LHCN-M2 (cell line): ENCODE data around the gene CD300LB. TPM values are rescaled to one million over a fixed set of nuclear protein-coding genes. Genes with fewer than 3 reads are reported as not detected.
"Not testable (repeated sequence)": the region's sequence is repeated elsewhere in the genome, so short reads cannot be mapped to it uniquely, and the experiment has no call there.

Experiments
- DNase-seq: peaks from one replicate; pipeline ENCODE4 v3.0.0-alpha.2; 2012; ENCODE audit warnings: low read depth
- total RNA-seq: library from RNA; depleted of rRNA; stranded (reverse); fragments of >200 nt; gene quantifications from 2 replicates; pipeline ENCODE4 v1.2.3, GENCODE V29; 2014; rRNA removed

Gene CD300LB
- total RNA-seq, 1 experiment from 2014 or later: not detected

DNA sequence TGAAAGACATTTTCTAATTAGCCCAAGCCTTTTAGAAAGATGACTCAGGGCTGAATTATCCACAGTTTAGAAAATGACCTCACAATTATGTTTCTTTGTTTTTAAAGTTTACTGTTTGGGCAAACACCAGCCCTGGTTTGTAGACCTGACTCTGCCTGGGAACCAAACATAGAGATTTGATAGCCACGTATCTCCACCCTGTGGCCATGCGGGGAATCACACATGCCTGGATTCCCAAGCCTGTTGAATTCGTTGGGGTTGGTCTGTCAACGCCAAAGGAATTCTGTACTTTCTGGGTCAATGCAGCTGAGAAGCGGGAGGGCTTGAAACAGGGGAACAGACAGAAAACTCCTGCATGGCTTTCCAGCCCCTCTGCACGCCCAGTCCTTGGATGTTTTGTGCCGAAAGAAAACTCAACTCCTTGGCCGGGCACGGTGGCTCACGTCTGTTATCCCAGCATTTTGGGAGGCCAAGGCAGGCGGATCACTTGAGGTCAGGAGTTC, 37.9 kb downstream of the CD300LB start:
- DNase-seq: peak; percentile 32

DNA sequence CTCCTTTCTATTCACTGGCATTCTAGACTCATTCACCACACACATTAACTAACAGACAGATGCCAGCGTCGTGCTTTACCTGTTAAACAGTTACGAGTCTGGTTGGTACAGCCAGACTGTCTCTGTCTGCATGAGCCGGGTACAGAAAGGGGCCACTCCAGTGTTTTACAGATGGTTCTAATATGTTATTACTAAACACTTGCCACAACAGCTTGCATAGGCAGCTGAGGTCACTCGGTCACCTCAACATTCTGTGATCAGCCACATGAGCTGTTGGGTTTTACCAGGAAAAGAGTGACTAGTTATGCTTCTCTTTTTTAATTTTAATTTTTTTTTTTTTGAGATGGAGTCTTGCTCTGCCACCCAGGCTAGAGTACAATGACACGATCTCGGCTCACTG, 39.6 kb downstream of the CD300LB start:
- no peak for DNase-seq

DNA sequence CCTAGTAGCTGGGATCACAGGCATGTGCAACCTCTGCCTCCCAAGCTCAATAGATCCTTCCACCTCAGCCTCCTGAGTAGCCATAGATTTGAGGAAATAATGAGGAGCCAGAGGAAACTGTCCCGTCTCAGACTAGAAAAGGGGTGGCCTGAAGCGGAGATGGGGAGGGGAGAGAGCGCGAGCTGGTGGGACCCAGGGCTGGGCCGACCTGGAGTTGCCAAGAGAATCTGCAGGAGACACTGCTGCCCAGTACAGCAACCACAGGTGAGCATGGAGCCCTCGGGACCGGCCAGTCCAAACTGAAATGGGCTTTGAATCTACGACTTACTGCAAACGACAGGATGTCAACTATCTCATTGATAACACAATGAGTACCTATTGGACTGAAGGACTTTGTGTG, 40.6 kb downstream of the CD300LB start:
- no peak for DNase-seq

DNA sequence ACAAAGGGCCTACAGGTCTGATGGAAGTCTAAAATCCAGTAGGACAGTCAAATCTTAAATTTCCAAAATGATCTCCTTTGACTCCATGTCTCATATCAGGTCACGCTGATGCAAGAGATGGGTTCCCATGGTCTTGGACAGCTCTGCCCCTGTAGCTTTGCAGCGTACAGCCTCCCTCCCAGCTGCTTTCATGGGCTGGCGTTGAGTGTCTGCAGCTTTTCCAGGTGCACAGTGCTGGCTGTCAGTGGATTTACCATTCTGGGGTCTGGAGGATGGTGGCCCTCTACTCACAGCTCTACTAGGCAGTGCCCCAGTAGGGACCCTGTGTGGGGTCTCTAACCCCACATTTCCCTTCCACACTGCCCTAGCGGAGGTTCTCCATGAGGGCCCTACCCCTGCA, 43.0 kb downstream of the CD300LB start:
- not testable (repeated sequence) for DNase-seq

DNA sequence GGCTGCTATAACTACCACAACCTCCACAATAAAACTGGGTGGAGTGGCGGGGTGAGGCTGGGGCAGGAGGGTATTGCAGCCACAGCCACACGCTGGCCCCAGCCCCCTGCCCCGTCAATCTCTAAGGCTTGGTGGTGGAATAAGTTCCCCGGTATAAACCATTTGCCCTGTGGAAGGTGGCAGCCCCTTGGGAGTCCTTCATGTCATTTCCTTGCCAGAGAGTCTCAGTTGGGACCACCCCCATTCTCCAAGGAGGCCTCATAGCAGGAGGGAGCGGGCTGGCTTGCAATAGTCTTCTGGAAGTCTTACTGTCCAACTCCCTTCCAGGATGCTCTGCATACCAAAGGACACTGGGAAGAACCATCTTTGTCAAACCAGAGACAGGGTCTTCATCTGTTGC, 45.4 kb downstream of the CD300LB start:
- no peak for DNase-seq

DNA sequence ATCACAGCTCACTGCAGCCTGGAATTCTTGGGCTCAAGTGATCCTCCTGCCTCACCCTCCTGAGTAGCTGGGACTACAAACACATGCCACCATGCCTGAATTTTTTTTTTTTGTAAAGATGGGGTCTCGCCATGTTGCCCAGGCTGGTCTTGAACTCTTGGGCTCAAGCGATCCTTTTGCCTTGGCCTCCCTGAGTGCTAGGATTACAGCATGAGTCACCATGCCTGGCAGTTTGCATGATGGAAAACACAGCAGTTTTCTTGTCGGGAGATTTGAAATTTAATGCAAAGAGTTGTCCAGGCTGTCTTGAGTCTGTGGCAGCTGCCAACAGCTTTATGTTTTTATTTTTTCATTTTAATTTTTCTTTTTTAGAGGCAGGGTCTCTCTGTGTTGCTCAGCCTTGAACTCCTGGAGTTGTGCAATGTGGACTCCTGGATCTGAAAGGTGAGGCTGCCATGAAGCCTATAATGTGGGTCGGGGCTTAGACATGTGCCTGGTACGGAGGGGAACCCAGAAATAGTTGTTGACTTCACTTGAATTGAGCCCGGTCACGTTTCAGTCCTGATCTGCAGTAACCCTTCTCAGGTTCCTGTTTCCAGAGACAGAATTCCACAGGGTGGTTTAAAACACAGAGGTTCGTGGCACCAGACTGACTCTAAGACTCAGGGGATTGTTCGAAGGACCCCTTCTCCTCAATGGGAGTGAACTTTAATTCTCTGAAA, 46.1 kb downstream of the CD300LB start:
- no peak for DNase-seq

DNA sequence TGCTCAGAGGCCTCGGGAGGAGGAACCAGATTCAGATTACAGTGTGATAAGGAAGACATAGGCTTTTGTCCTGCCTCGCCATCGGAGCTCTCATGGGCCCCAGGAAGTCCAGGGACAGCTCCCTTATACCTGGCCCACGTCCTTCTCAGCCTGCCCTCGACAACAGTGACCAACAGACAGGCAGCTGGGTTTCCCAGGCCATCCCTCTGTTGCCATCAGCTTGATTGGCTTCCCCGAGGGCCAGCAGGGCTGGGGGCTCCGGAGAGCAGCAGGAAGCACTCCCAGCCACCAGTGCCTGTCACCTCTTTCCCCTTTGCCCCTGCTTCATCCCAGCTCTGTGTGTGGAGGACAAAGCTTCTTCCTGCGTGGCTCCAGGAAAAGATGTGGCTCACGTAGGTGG, 47.2 kb downstream of the CD300LB start:
- no peak for DNase-seq

DNA sequence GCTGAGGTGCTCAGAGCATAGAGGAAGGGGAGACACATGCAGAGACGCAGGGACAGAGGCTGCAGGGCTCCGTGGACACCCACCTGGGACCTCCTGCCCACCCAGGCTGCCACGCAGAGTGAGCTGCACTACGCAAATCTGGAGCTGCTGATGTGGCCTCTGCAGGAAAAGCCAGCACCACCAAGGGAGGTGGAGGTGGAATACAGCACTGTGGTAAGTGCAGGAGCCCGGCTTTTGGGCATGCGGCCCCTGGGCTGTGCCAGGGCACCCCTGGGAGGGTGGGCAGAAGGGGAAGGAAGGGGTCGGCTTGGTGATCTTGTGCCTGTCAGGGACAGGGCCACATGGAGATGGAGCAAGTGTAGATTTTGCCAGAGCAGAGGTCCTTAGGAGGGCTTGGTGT, 49.7 kb downstream of the CD300LB start:
- DNase-seq: no peak

DNA sequence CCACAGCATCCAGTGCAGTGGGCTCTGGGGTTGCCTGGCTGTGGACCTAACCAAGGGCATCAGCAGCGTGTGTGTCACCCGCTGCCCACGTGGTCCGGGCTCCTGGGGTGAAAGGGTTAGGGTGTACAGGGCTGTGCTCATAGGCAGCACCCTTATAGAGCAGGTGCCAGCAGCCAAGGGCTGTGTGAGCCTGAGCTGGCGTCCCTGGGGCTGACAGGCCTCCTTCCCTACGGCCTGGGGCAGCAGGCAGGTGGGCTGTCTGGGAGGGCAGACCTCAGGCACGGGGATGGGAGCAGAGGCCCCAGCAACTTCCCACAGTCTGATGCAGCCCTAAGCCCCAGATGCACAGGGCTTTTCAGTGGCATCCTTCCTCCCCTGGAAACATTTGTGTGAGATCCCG, 51.0 kb downstream of the CD300LB start:
- DNase-seq: no peak

DNA sequence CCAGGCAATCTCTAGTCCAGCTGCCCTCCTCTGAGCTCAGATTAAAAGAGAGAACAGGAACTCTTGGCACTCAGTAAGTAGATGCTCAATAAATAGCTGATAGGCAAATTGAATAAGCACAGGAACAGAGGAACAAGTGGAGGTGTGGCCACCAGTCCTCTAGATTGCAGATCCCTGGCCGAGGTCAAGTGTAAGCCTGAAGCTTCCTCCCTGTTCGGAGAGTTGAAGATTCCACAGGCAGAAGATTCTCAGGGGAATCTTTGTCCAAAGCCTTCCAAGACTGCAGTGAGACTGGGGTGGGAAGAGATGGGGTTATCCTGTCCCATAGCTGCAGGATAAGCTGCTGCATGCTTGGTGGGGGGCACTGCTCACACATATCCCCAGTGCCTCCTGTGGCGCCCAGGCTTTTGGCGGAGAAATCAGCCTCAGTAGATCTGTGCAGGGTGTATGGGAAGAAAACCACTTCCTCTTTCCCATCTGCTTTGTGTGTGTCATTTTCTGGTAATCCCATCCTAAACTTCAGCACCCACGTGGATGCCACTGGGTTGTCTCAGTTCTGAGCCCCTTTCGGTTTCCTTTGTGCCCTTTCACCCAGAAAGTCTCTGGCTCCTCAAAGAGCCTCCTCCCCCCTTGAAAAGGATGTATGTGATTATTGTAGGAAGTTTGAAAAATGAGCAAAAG, 52.7 kb downstream of the CD300LB start:
- DNase-seq: no peak

DNA sequence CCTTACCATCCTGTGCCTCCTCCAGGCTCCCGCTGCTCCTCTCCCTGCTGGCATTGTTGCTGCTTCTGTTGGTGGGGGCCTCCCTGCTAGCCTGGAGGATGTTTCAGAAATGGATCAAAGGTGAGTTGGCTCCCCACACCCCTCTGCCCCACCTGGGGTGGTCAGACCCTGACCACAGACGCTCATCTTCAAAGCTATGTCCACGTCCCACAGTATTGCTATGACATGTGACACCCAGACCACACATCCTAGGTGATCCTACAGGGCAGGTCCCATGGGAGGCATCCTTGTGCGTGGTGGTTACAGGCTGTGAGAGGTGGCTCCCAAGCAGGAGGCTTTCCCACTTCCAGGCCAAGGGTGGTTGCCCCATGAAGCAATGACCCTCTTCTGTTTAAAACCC, 53.9 kb downstream of the CD300LB start:
- DNase-seq: no peak

DNA sequence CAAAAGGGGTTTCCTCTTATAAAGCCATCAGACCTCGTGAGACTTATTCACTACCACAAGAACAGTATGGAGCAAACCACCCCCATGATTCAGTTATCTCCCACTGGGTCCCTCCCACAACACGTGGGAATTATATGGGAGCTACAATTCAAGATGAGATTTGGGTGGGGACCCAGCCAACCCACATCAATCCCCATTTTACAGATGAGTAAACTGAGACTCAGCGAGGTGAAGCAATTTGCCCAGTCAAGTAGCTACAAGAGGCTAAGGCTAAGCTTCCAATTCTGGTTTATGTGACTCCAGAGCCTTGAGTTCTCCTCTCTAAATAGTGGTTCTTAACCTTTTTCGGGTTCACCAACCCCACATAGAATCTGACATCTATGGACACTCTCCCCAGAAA, 56.1 kb downstream of the CD300LB start:
- no peak for DNase-seq

DNA sequence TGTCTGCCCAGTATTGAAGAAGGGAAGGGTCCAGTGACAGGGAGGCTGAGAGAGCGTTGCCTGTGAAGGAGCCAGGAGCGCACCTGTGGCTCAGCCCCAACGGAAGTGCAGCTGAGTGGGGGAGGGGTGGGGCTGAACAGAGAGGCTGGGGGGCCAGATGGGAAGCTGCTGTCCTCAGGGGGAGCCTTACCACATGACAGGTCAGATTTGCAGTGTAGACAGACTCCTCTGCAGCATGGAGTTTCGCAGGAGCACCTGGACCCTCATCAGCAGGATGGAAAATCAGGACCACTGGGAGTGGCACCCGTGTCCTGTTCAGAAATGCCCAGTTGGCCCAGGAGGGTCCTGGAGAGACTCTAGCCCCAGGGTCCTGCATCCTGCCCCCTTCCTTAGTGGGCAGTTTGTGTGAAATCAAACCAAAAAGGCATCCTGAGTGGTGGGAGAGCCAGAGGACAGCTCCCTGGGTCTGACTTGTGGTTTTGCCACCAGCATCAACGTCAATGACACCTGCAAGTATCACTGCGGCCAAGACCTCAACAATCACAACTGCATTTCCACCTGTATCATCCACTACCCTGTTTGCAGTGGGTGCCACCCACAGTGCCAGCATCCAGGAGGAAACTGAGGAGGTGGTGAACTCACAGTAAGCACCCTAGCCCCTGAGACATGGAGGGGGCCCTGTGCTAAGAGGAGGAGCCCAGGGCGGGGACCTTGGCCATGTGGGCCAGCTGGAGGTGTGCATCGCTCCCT, 57.1 kb downstream of the CD300LB start:
- no peak for DNase-seq

DNA sequence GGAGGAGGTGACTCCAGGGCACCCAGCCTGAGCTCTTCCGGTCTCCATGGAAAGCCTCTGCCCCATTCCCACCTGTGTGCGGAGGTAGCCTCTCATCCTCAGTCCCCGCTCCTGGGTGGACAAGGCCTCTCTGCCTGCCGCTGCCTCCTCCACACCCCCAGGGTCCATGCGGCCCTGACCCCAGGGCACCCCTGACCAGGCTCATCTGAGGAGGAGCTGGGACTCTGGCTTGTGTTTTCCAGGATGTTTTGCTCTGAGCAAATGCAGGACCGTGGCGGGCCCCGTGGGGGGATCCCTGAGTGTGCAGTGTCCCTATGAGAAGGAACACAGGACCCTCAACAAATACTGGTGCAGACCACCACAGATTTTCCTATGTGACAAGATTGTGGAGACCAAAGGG, 58.0 kb downstream of the CD300LB start:
- no peak for DNase-seq

DNA sequence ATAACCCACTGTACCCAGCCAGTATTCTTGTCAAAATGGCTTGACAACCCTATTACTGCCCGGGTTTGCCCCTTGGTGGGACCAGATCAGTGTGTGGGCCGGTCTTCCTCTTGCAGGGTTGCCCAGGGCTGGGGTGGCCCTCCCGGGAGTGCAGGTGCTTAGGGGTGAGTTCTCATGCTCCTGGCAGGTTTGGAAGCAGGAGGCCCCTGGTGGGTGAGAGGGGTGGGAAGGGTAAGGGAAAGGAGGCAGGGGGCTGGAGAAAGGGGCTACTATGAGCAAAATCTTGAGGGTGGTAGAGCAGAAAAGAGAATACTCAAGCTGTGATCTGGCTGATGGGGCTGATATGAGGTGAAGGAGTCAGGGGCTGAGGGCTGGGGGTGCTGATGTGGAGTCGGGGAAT, 58.4 kb downstream of the CD300LB start:
- DNase-seq: no peak

DNA sequence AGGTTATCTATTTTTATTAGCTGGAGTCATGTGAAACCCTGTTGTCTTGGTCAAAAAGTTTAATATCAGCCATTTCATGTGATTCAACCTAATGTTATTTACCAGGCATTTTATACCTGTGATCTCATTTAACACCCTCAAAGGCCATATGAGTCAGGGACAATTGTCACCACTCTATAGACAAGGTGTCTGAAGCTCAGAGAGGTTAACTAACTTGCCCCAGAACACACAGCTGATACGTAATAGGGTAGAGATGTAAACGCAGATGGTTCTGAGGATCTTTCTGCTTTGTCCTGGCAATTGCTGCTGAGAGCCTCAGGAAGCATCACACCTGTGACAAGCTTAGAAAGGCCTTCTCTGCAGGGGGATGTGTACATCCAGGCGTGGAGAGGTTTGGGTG, 59.9 kb downstream of the CD300LB start:
- no peak for DNase-seq

Other genes starting within 250 kb of the CD300LB start
- not detected in 2 replicates for gene KIF19, start 205.2 kb downstream of the CD300LB start, total RNA-seq
- gene BTBD17, start 169.6 kb downstream of the CD300LB start, total RNA-seq: not detected in 2 replicates
- gene GPR142, start 164.0 kb downstream of the CD300LB start, total RNA-seq: not detected in 2 replicates
- not detected in 2 replicates for gene GPRC5C, start 99.4 kb downstream of the CD300LB start, total RNA-seq
- gene CD300A, start 64.8 kb downstream of the CD300LB start, total RNA-seq: not detected in 2 replicates
- not detected in 2 replicates for gene CD300C, start 14.6 kb upstream of the CD300LB start, total RNA-seq
- gene CD300H, start 36.0 kb upstream of the CD300LB start, total RNA-seq: not detected in 2 replicates
- not detected in 2 replicates for gene CD300LD, start 60.8 kb upstream of the CD300LB start, total RNA-seq
- not detected in 2 replicates for gene CD300E, start 92.3 kb upstream of the CD300LB start, total RNA-seq
- gene CD300LF, start 181.4 kb upstream of the CD300LB start, total RNA-seq: not detected in 2 replicates
- gene RAB37, start 205.8 kb upstream of the CD300LB start, total RNA-seq: 0.19 and 0.34 TPM in 2 replicates
- gene NHERF1, start 217.2 kb upstream of the CD300LB start, total RNA-seq: 97.6 and 119 TPM in 2 replicates
- gene NAT9, start 244.9 kb upstream of the CD300LB start, total RNA-seq: 35.5 and 39.1 TPM in 2 replicates